Activated CD4-positive, alpha-beta T cell treated with anti-CD3 and anti-CD28 coated beads, Interleukin-2, Interleukin-6, amounts not matched to agents 100 ng/mL and 50 ng/mL, durations not matched to agents 16 hours and 8 hours (primary cell): ENCODE data around the gene RHOC.
A peak's percentile ranks its signal among the peaks of the same experiment; 100 is the strongest.

ENCODE experiments used
- DNase-seq: peaks from one replicate; pipeline ENCODE4 v3.0.0-alpha.2; 2020

The RHOC gene

GRCh38 chr1:112675728-112676381, 31.1 kb downstream of the RHOC start:
- DNase-seq = no peak

- peak; percentile 33 for DNase-seq
Observed at GRCh38 chr1:112674986-112675727, 31.8 kb downstream of the RHOC start.

- peak; percentile 75 for DNase-seq
Observed at GRCh38 chr1:112674440-112674985, 32.4 kb downstream of the RHOC start, which contains the start of gene MOV10. Gene MOV10, plus strand, starts transcription at chr1:112674659. Its CDS starts 254 bp downstream, at chr1:112674913.

- peak; percentile 14 for DNase-seq
Observed at GRCh38 chr1:112673592-112674439, 33.1 kb downstream of the RHOC start.

GRCh38 chr1:112672842-112673241, 34.1 kb downstream of the RHOC start:
- no peak for DNase-seq

- DNase-seq = no peak
Observed at GRCh38 chr1:112672009-112672408, 34.9 kb downstream of the RHOC start.

GRCh38 chr1:112666946-112667345, 40.0 kb downstream of the RHOC start:
- DNase-seq = peak; percentile 52

- no peak for DNase-seq
Observed at GRCh38 chr1:112665857-112666256, 41.1 kb downstream of the RHOC start.

- DNase-seq = peak; percentile 11
Observed at GRCh38 chr1:112651205-112651604, 55.7 kb downstream of the RHOC start.
